IMR-90 (cell line): ENCODE data around the gene MAPRE3. TPM values are rescaled to one million over a fixed set of nuclear protein-coding genes. Genes with fewer than 3 reads are reported as not detected.

Experiments
- ATAC-seq: fragments of 200-7000 bp; cut with Tn5 transposase; 2 replicates; pipeline ENCODE4 v1.9.1; 2020; ENCODE audit warnings: low read depth, mild to moderate bottlenecking, moderate library complexity
- BruUV-seq: library from RNA; stranded (reverse); fragments of 400-500 nt; replicated peaks from 2 replicates; lab custom pipeline; 2021; lab: Mats Ljungman, UMichigan
- CTCF ChIA-PET: fragments of 300-600 bp; formaldehyde crosslinking; extraction: SDS; loops from one replicate; lab custom pipeline; 2021; ENCODE audit warnings: antibody characterized with exemption; lab: Yijun Ruan, JAX
- POLR2A ChIA-PET: fragments of 300-600 bp; sonication (Branson Sonifier 250); formaldehyde crosslinking; loops from one replicate; lab custom pipeline; 2022; ENCODE audit warnings: antibody characterized with exemption; ENCODE audit not compliant: unreplicated experiment; lab: Charles Lee
- DNase-seq: peaks from one replicate; pipeline ENCODE4 v3.0.0; 2013
- H2AFZ ChIP-seq: replicated peaks from 2 replicates; pipeline ENCODE3; 2013; ENCODE audit warnings: low read length, mild to moderate bottlenecking; ENCODE audit not compliant: poor library complexity
- H2AK5ac ChIP-seq: 2 replicates; pipeline ENCODE4 v1.6.1; 2013; ENCODE audit warnings: low read depth, low read length, inconsistent platforms
- H2AK9ac ChIP-seq: replicated peaks from 2 replicates; pipeline ENCODE3; 2013; ENCODE audit warnings: mild to moderate bottlenecking, low read depth, low read length, moderate library complexity; ENCODE audit not compliant: poor library complexity
- H2BK120ac ChIP-seq: 2 replicates; pipeline ENCODE4 v1.6.1; 2013; ENCODE audit warnings: low read depth, low read length, inconsistent platforms
- H2BK15ac ChIP-seq: 3 replicates; pipeline ENCODE4 v1.6.1; 2013; ENCODE audit warnings: low read depth, low read length, inconsistent platforms
- H2BK20ac ChIP-seq: 2 replicates; pipeline ENCODE4 v1.6.1; 2013; ENCODE audit warnings: low read depth, mild to moderate bottlenecking, inconsistent platforms, low read length, moderate library complexity
- H2BK5ac ChIP-seq: 2 replicates; pipeline ENCODE4 v1.6.1; 2013; ENCODE audit warnings: mild to moderate bottlenecking, low read depth, low read length, inconsistent platforms; ENCODE audit not compliant: poor library complexity, severe bottlenecking
- H3K14ac ChIP-seq: replicated peaks from 2 replicates; pipeline ENCODE4 v1.6.1; 2013; ENCODE audit warnings: low read depth, low read length, inconsistent platforms
- H3K18ac ChIP-seq: 2 replicates; pipeline ENCODE4 v1.6.1; 2013; ENCODE audit warnings: low read depth, low read length, control low read depth
- H3K23ac ChIP-seq: 2 replicates; pipeline ENCODE4 v1.6.1; 2013; ENCODE audit warnings: low read depth, low read length, inconsistent platforms
- H3K27ac ChIP-seq: 2 replicates; pipeline ENCODE4 v1.5.1; 2013; ENCODE audit warnings: mild to moderate bottlenecking, control low read depth, low read length; ENCODE audit not compliant: insufficient read depth
- H3K27me3 ChIP-seq: 2 replicates; pipeline ENCODE4 v1.6.1; 2013; ENCODE audit warnings: low read length; ENCODE audit not compliant: control insufficient read depth, insufficient read depth
- H3K36me3 ChIP-seq: 2 replicates; pipeline ENCODE4 v1.6.1; 2013; ENCODE audit warnings: low read length, mixed read lengths; ENCODE audit not compliant: control insufficient read depth, insufficient read depth
- H3K4ac ChIP-seq: 2 replicates; pipeline ENCODE4 v1.6.1; 2013; ENCODE audit warnings: low read depth, low read length, inconsistent platforms
- H3K4me1 ChIP-seq: 2 replicates; pipeline ENCODE4 v1.6.1; 2013; ENCODE audit warnings: low read length, mixed read lengths; ENCODE audit not compliant: control insufficient read depth, insufficient read depth
- H3K4me2 ChIP-seq: 2 replicates; pipeline ENCODE4 v1.6.1; 2013; ENCODE audit warnings: low read depth, mild to moderate bottlenecking, control low read depth, low read length, moderate library complexity
- H3K4me3 ChIP-seq: 2 replicates; pipeline ENCODE4 v1.5.1; 2013; ENCODE audit warnings: low read depth, mild to moderate bottlenecking, control low read depth, low read length, moderate library complexity; ENCODE audit not compliant: insufficient read depth
- H3K56ac ChIP-seq: 2 replicates; pipeline ENCODE4 v1.6.1; 2013; ENCODE audit warnings: low read length, inconsistent platforms; ENCODE audit not compliant: insufficient read depth; ENCODE audit errors: extremely low read depth
- H3K79me1 ChIP-seq, 2 experiments: 2 replicates each; pipeline ENCODE4 v1.6.1; 2013; ENCODE audit warnings: low read length in 2 of 2, inconsistent platforms in 1 of 2, low read depth in 1 of 2
- H3K9ac ChIP-seq: 2 replicates; pipeline ENCODE4 v1.6.1; 2013; ENCODE audit warnings: low read depth, low read length, control low read depth
- H3K9me1 ChIP-seq: 2 replicates; pipeline ENCODE4 v1.6.1; 2013; ENCODE audit warnings: low read length, inconsistent platforms; ENCODE audit not compliant: insufficient read depth
- H3K9me3 ChIP-seq: 2 replicates; pipeline ENCODE4 v1.6.1; 2013; ENCODE audit warnings: low read length; ENCODE audit not compliant: control insufficient read depth, insufficient read depth
- H4K20me1 ChIP-seq: 2 replicates; pipeline ENCODE4 v1.6.1; 2013; ENCODE audit warnings: low read length, inconsistent platforms; ENCODE audit not compliant: insufficient read depth
- H4K5ac ChIP-seq: 2 replicates; pipeline ENCODE4 v1.6.1; 2013; ENCODE audit warnings: mild to moderate bottlenecking, low read depth, low read length, control low read depth
- H4K8ac ChIP-seq, 2 experiments: 2 replicates each; pipeline ENCODE4 v1.6.1; 2013; ENCODE audit warnings: low read depth in 2 of 2, low read length in 2 of 2, control low read depth in 1 of 2, inconsistent platforms in 1 of 2
- H4K91ac ChIP-seq: 2 replicates; pipeline ENCODE4 v1.6.1; 2013; ENCODE audit warnings: low read depth, low read length, inconsistent platforms; ENCODE audit not compliant: insufficient read depth
- BHLHE40 ChIP-seq: fragments of 150-350 bp; IDR thresholded peaks from 2 replicates; pipeline ENCODE4 v1.6.1; 2016; ENCODE audit warnings: mild to moderate bottlenecking, low read depth, low read length
- CEBPB ChIP-seq: IDR thresholded peaks from 2 replicates; pipeline ENCODE4 v1.6.1; 2012; ENCODE audit warnings: low read depth, low read length, improper control_type of control experiment
- CHD1 ChIP-seq: IDR thresholded peaks from 2 replicates; pipeline ENCODE4 v1.6.1; 2012; ENCODE audit warnings: low read depth, low read length, improper control_type of control experiment
- ELK1 ChIP-seq: fragments of 150-350 bp; IDR thresholded peaks from 2 replicates; pipeline ENCODE4 v1.6.1; 2016; ENCODE audit warnings: low read depth, mild to moderate bottlenecking, low read length, moderate library complexity, borderline replicate concordance
- FOS ChIP-seq: fragments of 150-350 bp; IDR thresholded peaks from 2 replicates; pipeline ENCODE4 v1.6.1; 2016; ENCODE audit warnings: low read depth, low read length
- MAFK ChIP-seq: IDR thresholded peaks from 2 replicates; pipeline ENCODE4 v1.6.1; 2012; ENCODE audit warnings: low read depth, low read length, improper control_type of control experiment
- MAZ ChIP-seq: IDR thresholded peaks from 2 replicates; pipeline ENCODE4 v1.6.1; 2012; ENCODE audit warnings: low read depth, mild to moderate bottlenecking, low read length, improper control_type of control experiment, moderate library complexity, borderline replicate concordance
- NFE2L2 ChIP-seq: fragments of 150-350 bp; IDR thresholded peaks from 2 replicates; pipeline ENCODE4 v1.6.1; 2016; ENCODE audit warnings: low read depth, mild to moderate bottlenecking, low read length
- RAD21 ChIP-seq: IDR thresholded peaks from 2 replicates; pipeline ENCODE4 v1.6.1; 2012; ENCODE audit warnings: low read length, improper control_type of control experiment
- RCOR1 ChIP-seq: IDR thresholded peaks from 2 replicates; pipeline ENCODE4 v1.6.1; 2012; ENCODE audit warnings: mild to moderate bottlenecking, low read length, improper control_type of control experiment; ENCODE audit not compliant: insufficient replicate concordance
- RFX5 ChIP-seq: IDR thresholded peaks from 2 replicates; pipeline ENCODE4 v1.8.0; 2012; ENCODE audit warnings: low read depth, mild to moderate bottlenecking, low read length, moderate library complexity
- SMC3 ChIP-seq: fragments of 150-350 bp; IDR thresholded peaks from 2 replicates; pipeline ENCODE4 v1.6.1; 2016; ENCODE audit warnings: low read depth, mild to moderate bottlenecking, antibody characterized with exemption, low read length, moderate library complexity
- USF2 ChIP-seq: fragments of 150-350 bp; IDR thresholded peaks from 2 replicates; pipeline ENCODE4 v1.6.1; 2017; ENCODE audit warnings: mild to moderate bottlenecking, antibody characterized with exemption, low read length, low read depth
- WGBS, 2 experiments: methylation state at CpG; one replicate each; pipeline versions ENCODE4 v1.1.5 to v1.1.7; 2013; ENCODE audit warnings: missing lambda C conversion rate in 2 of 2; ENCODE audit not compliant: insufficient read length in 1 of 2; ENCODE audit errors: extremely low coverage in 2 of 2; 5-methylcytosine and 5-hydroxymethylcytosine counted together
- dilution Hi-C: fragments of 300-500 bp; cut with HindIII; formaldehyde crosslinking; loops from one replicate; pipeline ENCODE4 v1.14.3; 2018; ENCODE audit warnings: low sequenced_read_pairs; ENCODE audit not compliant: unreplicated experiment
- in situ Hi-C: fragments of 300-500 bp; cut with MboI; formaldehyde crosslinking; loops from 3 replicates; pipeline ENCODE4 v1.14.3; 2019; ENCODE audit warnings: low sequenced_read_pairs, inconsistent platforms, mixed read lengths
- intact Hi-C: fragments of 100-400 bp; cut with micrococcal nuclease; formaldehyde crosslinking; loops from 2 replicates; pipeline ENCODE4 v1.10.0; 2022
- polyA plus RNA-seq, 3 experiments: library from polyadenylated mRNA; depleted of rRNA; stranded (reverse); fragments of >200 nt; gene quantifications; 2 replicates each; pipeline ENCODE4 v1.2.3, GENCODE V29; 2012; ENCODE audit warnings: low replicate concordance in 1 of 3
- total RNA-seq: library from RNA; depleted of rRNA; stranded (reverse); fragments of >200 nt; gene quantifications from 2 replicates; pipeline ENCODE4 v1.2.3, GENCODE V29; 2012

The MAPRE3 gene
- total and polyA plus RNA-seq, 2 of the 4 experiments (the other 2 are of a cell fraction), result 1.8 to 20.3 TPM

- WGBS, 2 experiments, result 70% methylated on average over 1 of the region's 4 CpGs; no CpG with 5 or more reads in 1 of the 2 experiments
- in situ Hi-C loops (no loop called here), intact Hi-C loops (no loop called here), dilution Hi-C loops (no loop called here)
- Histone ChIP-seq H4K8ac (no peak overlapping the region), H3K4me1 (peaks cover 4% of the 10 kb centered on the region; the same call in 1 of the 2 replicates), H3K14ac (no peak overlapping the region), H3K9me1 (peaks cover 2% of the 10 kb centered on the region; the same call in 1 of the 2 replicates), H3K79me1 (peaks cover 0 to 4% of the 10 kb centered on the region in 2 experiments; a peak in 1 of 4 replicates), H2BK5ac (no peak overlapping the region), H4K5ac (no peak overlapping the region), H3K4me3 (no peak overlapping the region), H2AK5ac (no peak overlapping the region), H3K23ac (no peak overlapping the region), H3K27ac (no peak overlapping the region), H2AK9ac (no peak overlapping the region), H3K27me3 (no peaks in the 10 kb centered on the region; the same call in 1 of the 2 replicates), H4K20me1 (peaks cover 14% of the 10 kb centered on the region; the same call in 1 of the 2 replicates), H2BK20ac (no peak overlapping the region), H3K4me2 (no peak overlapping the region), H2BK15ac (no peak overlapping the region), H3K56ac (no peak overlapping the region), H3K9ac (no peak overlapping the region), H3K9me3 (no peaks in the 10 kb centered on the region), H2BK120ac (no peak overlapping the region), H3K36me3 (no peaks in the 10 kb centered on the region), H2AFZ (no peak overlapping the region), H3K4ac (no peak overlapping the region), H3K18ac (no peak overlapping the region), H4K91ac (no peak overlapping the region)
- DNase-seq (no peak), ATAC-seq (no peak)
- POLR2A ChIA-PET, result no interaction called here
- CTCF ChIA-PET, result no interaction called here
- no TSS peak for BruUV-seq
- TF ChIP-seq USF2 (no peak), BHLHE40 (no peak), ELK1 (no peak), MAZ (no peak), RAD21 (no peak), CEBPB (no peak), RCOR1 (no peak), MAFK (no peak), CHD1 (no peak), NFE2L2 (no peak), FOS (no peak), SMC3 (no peak), RFX5 (no peak)
Measured at GRCh38 chr2:26985807-26986206, 15.4 kb downstream of the MAPRE3 start.
